Measurements from ENCODE around the gene STK25.

- TF ChIP-seq RAD21 (IDR thresholded peaks at IDR 0.05 in 1 of 2, conservative IDR thresholded peaks at IDR 0.05 in 1 of 2; ENCODE audit: low read depth in 2 of 2, low read length in 2 of 2) (no peak), SRF (IDR thresholded peaks at IDR 0.05; ENCODE audit: low read depth, low read length) (no peak), EP300 (IDR thresholded peaks at IDR 0.05; ENCODE audit: borderline replicate concordance in 1 of 2, low read depth in 2 of 2, low read length in 2 of 2) (no peak), KDM4A (IDR thresholded peaks at IDR 0.05; ENCODE audit: low read depth, low read length, severe bottlenecking) (no peak), SIN3A (conservative IDR thresholded peaks at IDR 0.05 in 1 of 2, IDR thresholded peaks at IDR 0.05 in 1 of 2; ENCODE audit: low read depth in 1 of 2, low read length in 2 of 2) (no peak), FOSL1 (IDR thresholded peaks at IDR 0.05; ENCODE audit: insufficient read depth, low read depth, low read length) (no peak), POLR2A (IDR thresholded peaks at IDR 0.05; ENCODE audit: control extremely low read depth in 1 of 2, low read depth in 2 of 2, low read length in 2 of 2) (no peak), YY1 (IDR thresholded peaks at IDR 0.05; ENCODE audit: low read depth, low read length) (no peak), ASH2L (IDR thresholded peaks at IDR 0.05; ENCODE audit: low read length) (no peak), CEBPB (IDR thresholded peaks at IDR 0.05; ENCODE audit: low read depth, low read length) (no peak), JUN (IDR thresholded peaks at IDR 0.05; ENCODE audit: low read depth, low read length) (no peak), CREB1 (IDR thresholded peaks at IDR 0.05) (no peak), POLR2AphosphoS5 (IDR thresholded peaks at IDR 0.05; ENCODE audit: low read depth, low read length) (no peak)
- TF ChIP-seq, protein P1, sequence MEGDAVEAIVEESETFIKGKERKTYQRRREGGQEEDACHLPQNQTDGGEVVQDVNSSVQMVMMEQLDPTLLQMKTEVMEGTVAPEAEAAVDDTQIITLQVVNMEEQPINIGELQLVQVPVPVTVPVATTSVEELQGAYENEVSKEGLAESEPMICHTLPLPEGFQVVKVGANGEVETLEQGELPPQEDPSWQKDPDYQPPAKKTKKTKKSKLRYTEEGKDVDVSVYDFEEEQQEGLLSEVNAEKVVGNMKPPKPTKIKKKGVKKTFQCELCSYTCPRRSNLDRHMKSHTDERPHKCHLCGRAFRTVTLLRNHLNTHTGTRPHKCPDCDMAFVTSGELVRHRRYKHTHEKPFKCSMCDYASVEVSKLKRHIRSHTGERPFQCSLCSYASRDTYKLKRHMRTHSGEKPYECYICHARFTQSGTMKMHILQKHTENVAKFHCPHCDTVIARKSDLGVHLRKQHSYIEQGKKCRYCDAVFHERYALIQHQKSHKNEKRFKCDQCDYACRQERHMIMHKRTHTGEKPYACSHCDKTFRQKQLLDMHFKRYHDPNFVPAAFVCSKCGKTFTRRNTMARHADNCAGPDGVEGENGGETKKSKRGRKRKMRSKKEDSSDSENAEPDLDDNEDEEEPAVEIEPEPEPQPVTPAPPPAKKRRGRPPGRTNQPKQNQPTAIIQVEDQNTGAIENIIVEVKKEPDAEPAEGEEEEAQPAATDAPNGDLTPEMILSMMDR (IDR thresholded peaks at IDR 0.05; ENCODE audit: control extremely low read depth in 1 of 3, insufficient read depth in 1 of 3, low read depth in 1 of 3, low read length in 3 of 3): no peak
Measured at GRCh38 chr2:241468476-241468781, 40.0 kb downstream of the STK25 start.
